DLD1 (cell line): ENCODE measurements around the gene DPY19L3.
"Not testable (repeated sequence)": the region's sequence is repeated elsewhere in the genome, so short reads cannot be mapped to it uniquely, and the experiment has no call there.

Experiments
- in situ Hi-C: cut with HindIII; loops from 2 replicates; pipeline ENCODE4 v1.10.0; 2017; ENCODE audit warnings: low sequenced_read_pairs

DPY19L3 gene

GRCh38 chr19:32498648-32499200 is 93.2 kb downstream of the DPY19L3 start:
- in situ Hi-C loops, result no loop called here

GRCh38 chr19:32512498-32512897 is 106.9 kb downstream of the DPY19L3 start:
- in situ Hi-C loops, result not testable (repeated sequence)

GRCh38 chr19:32519023-32519422 is 113.5 kb downstream of the DPY19L3 start:
- in situ Hi-C loops, result no loop called here

- in situ Hi-C loops, result no loop called here
Measured at GRCh38 chr19:32522967-32523366, 117.4 kb downstream of the DPY19L3 start.

- in situ Hi-C loops, result no loop called here
Measured at GRCh38 chr19:32526895-32527294, 121.3 kb downstream of the DPY19L3 start.

- in situ Hi-C loops, result no loop called here
Measured at GRCh38 chr19:32530773-32531172, 125.2 kb downstream of the DPY19L3 start.

- in situ Hi-C loops, result no loop called here
Measured at GRCh38 chr19:32532233-32532632, 126.7 kb downstream of the DPY19L3 start.
